Measurements from ENCODE around the gene PTGIS. TPM values are rescaled to one million over a fixed set of nuclear protein-coding genes. Genes with fewer than 3 reads are reported as not detected.

Gene PTGIS
- polyA plus RNA-seq, 3 donors, result not detected

DNA sequence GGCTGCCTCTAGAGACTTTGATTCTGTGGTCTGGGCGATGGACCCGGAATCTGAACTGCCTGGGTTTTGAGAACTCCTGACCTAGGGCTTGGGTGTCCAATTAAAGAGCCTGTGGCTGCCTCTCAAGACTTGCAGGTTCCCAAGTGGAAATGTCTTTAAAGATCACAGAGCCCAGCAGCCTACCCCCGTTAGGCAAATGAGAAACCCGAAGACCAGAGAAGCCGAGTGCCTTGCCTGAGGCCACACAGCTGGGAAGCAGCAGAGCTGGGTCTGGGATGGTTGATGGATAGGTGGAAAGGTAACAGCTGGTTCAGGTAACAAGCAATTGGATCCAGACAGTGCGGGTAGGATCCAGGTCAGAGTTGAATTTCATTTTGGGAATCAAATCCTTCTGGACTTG, 111.3 kb downstream of the PTGIS start:
- no peak overlapping the region for H3K4me2 ChIP-seq (replicated peaks; ENCODE audit: extremely low read depth, low read length, poor library complexity, severe bottlenecking)
- H3K27ac ChIP-seq (ENCODE audit: low read depth in 1 of 2, low read length in 2 of 2), result no peak overlapping the region
- no peak for DNase-seq
- WGBS (ENCODE audit: insufficient coverage), result 91% methylated on average over 6 of the region's 6 CpGs
- Mint-ChIP-seq H3K27ac (no peak overlapping the region), H3K27me3 (ENCODE audit: low read depth in 3 of 3) (peaks cover 3 to 19% (median 10%) of the 10 kb centered on the region in 3 donors), H3K4me1 (no peaks in the 10 kb centered on the region), H3K36me3 (no peaks in the 10 kb centered on the region), H3K9me3 (no peaks in the 10 kb centered on the region), H3K4me3 (no peak overlapping the region)
- no peaks in the 10 kb centered on the region for H3K27me3 ChIP-seq (ENCODE audit: control insufficient read depth in 2 of 2, insufficient read depth in 2 of 2, low read length in 2 of 2)
- H3K4me1 ChIP-seq (ENCODE audit: control insufficient read depth in 1 of 2, insufficient read depth in 2 of 2, low read length in 2 of 2), result no peaks in the 10 kb centered on the region
- no peak overlapping the region for H3K4me3 ChIP-seq (replicated peaks in 1 of 3; ENCODE audit: low read depth in 2 of 3, low read length in 3 of 3)
- H4K20me1 ChIP-seq (ENCODE audit: insufficient read depth, low read length), result no peaks in the 10 kb centered on the region
- no peak overlapping the region for H2AFZ ChIP-seq (ENCODE audit: insufficient read depth, low read depth, low read length, poor library complexity, severe bottlenecking)
- no peak overlapping the region for H3K9ac ChIP-seq (ENCODE audit: insufficient read depth, low read length, poor library complexity, severe bottlenecking)
- H3K36me3 ChIP-seq (replicated peaks in 1 of 2; ENCODE audit: control insufficient read depth in 1 of 2, insufficient read depth in 2 of 2, low read length in 2 of 2), result no peaks in the 10 kb centered on the region
- TF ChIP-seq, protein P1, sequence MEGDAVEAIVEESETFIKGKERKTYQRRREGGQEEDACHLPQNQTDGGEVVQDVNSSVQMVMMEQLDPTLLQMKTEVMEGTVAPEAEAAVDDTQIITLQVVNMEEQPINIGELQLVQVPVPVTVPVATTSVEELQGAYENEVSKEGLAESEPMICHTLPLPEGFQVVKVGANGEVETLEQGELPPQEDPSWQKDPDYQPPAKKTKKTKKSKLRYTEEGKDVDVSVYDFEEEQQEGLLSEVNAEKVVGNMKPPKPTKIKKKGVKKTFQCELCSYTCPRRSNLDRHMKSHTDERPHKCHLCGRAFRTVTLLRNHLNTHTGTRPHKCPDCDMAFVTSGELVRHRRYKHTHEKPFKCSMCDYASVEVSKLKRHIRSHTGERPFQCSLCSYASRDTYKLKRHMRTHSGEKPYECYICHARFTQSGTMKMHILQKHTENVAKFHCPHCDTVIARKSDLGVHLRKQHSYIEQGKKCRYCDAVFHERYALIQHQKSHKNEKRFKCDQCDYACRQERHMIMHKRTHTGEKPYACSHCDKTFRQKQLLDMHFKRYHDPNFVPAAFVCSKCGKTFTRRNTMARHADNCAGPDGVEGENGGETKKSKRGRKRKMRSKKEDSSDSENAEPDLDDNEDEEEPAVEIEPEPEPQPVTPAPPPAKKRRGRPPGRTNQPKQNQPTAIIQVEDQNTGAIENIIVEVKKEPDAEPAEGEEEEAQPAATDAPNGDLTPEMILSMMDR (IDR thresholded peaks at IDR 0.05), result no peak
- intact Hi-C loops (cut with micrococcal nuclease), result no loop called here
- no peaks in the 10 kb centered on the region for H3K79me2 ChIP-seq (ENCODE audit: insufficient read depth, low read length)
- no peaks in the 10 kb centered on the region for H3K9me3 ChIP-seq (replicated peaks in 1 of 2; ENCODE audit: control insufficient read depth in 1 of 2, insufficient read depth in 1 of 2, low read length in 2 of 2)

DNA sequence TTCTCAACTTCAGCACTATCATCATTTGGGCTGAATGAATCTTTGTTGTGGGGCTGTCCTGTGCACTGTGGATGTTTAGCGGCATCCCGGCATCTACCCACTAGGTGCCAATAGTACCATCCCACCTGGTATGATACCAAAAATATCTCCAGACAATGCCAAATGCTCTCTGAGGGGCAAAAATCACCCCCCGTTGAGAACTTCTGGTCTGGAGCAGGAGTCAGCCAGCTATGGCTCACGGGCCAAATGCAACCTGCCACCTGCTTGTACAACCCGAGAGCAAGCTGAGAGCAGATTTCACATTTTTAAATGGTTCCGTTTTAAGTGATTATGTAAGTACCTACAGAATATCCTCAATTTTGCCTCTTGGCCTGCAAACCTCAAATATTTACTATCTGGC, 112.2 kb downstream of the PTGIS start:
- Mint-ChIP-seq H3K27me3 (ENCODE audit: low read depth in 3 of 3) (peaks cover 3 to 15% (median 4%) of the 10 kb centered on the region in 3 donors), H3K9me3 (no peaks in the 10 kb centered on the region), H3K36me3 (no peaks in the 10 kb centered on the region), H3K4me1 (no peaks in the 10 kb centered on the region), H3K27ac (no peak overlapping the region), H3K4me3 (no peak overlapping the region)
- TF ChIP-seq, protein P1 (IDR thresholded peaks at IDR 0.05), result no peak
- no peak overlapping the region for H2AFZ ChIP-seq (ENCODE audit: insufficient read depth, low read depth, low read length, poor library complexity, severe bottlenecking)
- H3K27ac ChIP-seq (ENCODE audit: low read depth in 1 of 2, low read length in 2 of 2), result no peak overlapping the region
- WGBS (ENCODE audit: insufficient coverage), result 83% methylated on average over 2 of the region's 6 CpGs
- H3K9me3 ChIP-seq (replicated peaks in 1 of 2; ENCODE audit: control insufficient read depth in 1 of 2, insufficient read depth in 1 of 2, low read length in 2 of 2), result no peaks in the 10 kb centered on the region
- H3K79me2 ChIP-seq (ENCODE audit: insufficient read depth, low read length), result no peaks in the 10 kb centered on the region
- H3K4me1 ChIP-seq (ENCODE audit: control insufficient read depth in 1 of 2, insufficient read depth in 2 of 2, low read length in 2 of 2), result no peaks in the 10 kb centered on the region
- H4K20me1 ChIP-seq (ENCODE audit: insufficient read depth, low read length), result no peaks in the 10 kb centered on the region
- no peak overlapping the region for H3K4me2 ChIP-seq (replicated peaks; ENCODE audit: extremely low read depth, low read length, poor library complexity, severe bottlenecking)
- intact Hi-C loops (cut with micrococcal nuclease), result no loop called here
- H3K36me3 ChIP-seq (replicated peaks in 1 of 2; ENCODE audit: control insufficient read depth in 1 of 2, insufficient read depth in 2 of 2, low read length in 2 of 2), result no peaks in the 10 kb centered on the region
- H3K9ac ChIP-seq (ENCODE audit: insufficient read depth, low read length, poor library complexity, severe bottlenecking), result no peak overlapping the region
- no peak overlapping the region for H3K4me3 ChIP-seq (replicated peaks in 1 of 3; ENCODE audit: low read depth in 2 of 3, low read length in 3 of 3)
- H3K27me3 ChIP-seq (ENCODE audit: control insufficient read depth in 2 of 2, insufficient read depth in 2 of 2, low read length in 2 of 2), result no peaks in the 10 kb centered on the region
- no peak for DNase-seq

Other genes starting within 250 kb of the PTGIS start
- not detected for gene KCNB1, start 85.5 kb downstream of the PTGIS start, polyA plus RNA-seq
- 10 to 100 TPM in 1 of 3 donors, 1 to 10 TPM in 2; 2.4 to 18.3 (median 2.7) TPM for gene B4GALT5, start 145.7 kb upstream of the PTGIS start, polyA plus RNA-seq
- gene SLC9A8, start 244.7 kb upstream of the PTGIS start, polyA plus RNA-seq, result 10 to 100 TPM in 1 of 3 donors, 1 to 10 TPM in 2; 3.0 to 14.6 (median 3.3) TPM